Neural progenitor cell (in vitro differentiated cells): Measurements from ENCODE around the gene PPFIA4. TPM values are rescaled to one million over a fixed set of nuclear protein-coding genes. Genes with fewer than 3 reads are reported as not detected.

Source experiments
- DNase-seq: peaks from one replicate; pipeline ENCODE4 v3.0.0-alpha.2; 2016; ENCODE audit warnings: low spot score
- H2AFZ ChIP-seq: fragments of 200-600 bp; sonication (generic); replicated peaks from 2 replicates; pipeline ENCODE4 v1.6.1; 2016; ENCODE audit warnings: antibody characterized with exemption
- H3F3A ChIP-seq: fragments of 200-600 bp; sonication (generic); 2 replicates; pipeline ENCODE4 v1.6.1; 2016; ENCODE audit warnings: antibody characterized with exemption, low read depth
- H3K27ac ChIP-seq: fragments of 200-600 bp; sonication (generic); 2 replicates; pipeline ENCODE4 v1.5.1; 2016; ENCODE audit warnings: mild to moderate bottlenecking
- H3K27me3 ChIP-seq: fragments of 200-600 bp; sonication (generic); 2 replicates; pipeline ENCODE4 v1.6.1; 2016; ENCODE audit warnings: mild to moderate bottlenecking, moderate library complexity
- H3K36me3 ChIP-seq: fragments of 200-600 bp; sonication (generic); 2 replicates; pipeline ENCODE4 v1.5.1; 2016
- H3K4me1 ChIP-seq: fragments of 200-600 bp; sonication (generic); 2 replicates; pipeline ENCODE4 v1.6.1; 2016; ENCODE audit warnings: mixed run types
- H3K4me2 ChIP-seq: fragments of 200-600 bp; sonication (generic); 2 replicates; pipeline ENCODE4 v1.6.1; 2016
- H3K4me3 ChIP-seq: fragments of 200-600 bp; sonication (generic); 2 replicates; pipeline ENCODE4 v1.5.1; 2016
- H3K79me2 ChIP-seq: fragments of 200-600 bp; sonication (generic); 2 replicates; pipeline ENCODE4 v1.6.1; 2016; ENCODE audit warnings: low read depth
- H3K9ac ChIP-seq: fragments of 200-600 bp; sonication (generic); 2 replicates; pipeline ENCODE4 v1.6.1; 2016
- H3K9me3 ChIP-seq: fragments of 200-600 bp; sonication (generic); 2 replicates; pipeline ENCODE4 v1.5.1; 2016; ENCODE audit warnings: low read depth
- H4K20me1 ChIP-seq: fragments of 200-600 bp; sonication (generic); 2 replicates; pipeline ENCODE4 v1.6.1; 2016; ENCODE audit warnings: low read depth
- H3K27ac Mint-ChIP-seq: 3 replicates; pipeline ENCODE4 v1.8.0; 2021; ENCODE audit warnings: mixed read lengths
- H3K27me3 Mint-ChIP-seq: 2 replicates; pipeline ENCODE4 v1.8.0; 2022; ENCODE audit warnings: low read depth, mild to moderate bottlenecking, inconsistent platforms, moderate library complexity, mixed read lengths; ENCODE audit not compliant: insufficient read depth
- H3K36me3 Mint-ChIP-seq: 3 replicates; pipeline ENCODE4 v1.8.0; 2021; ENCODE audit warnings: mixed read lengths
- H3K4me1 Mint-ChIP-seq: 3 replicates; pipeline ENCODE4 v1.8.0; 2021; ENCODE audit warnings: mixed read lengths
- H3K4me3 Mint-ChIP-seq: 3 replicates; pipeline ENCODE4 v1.8.0; 2021; ENCODE audit warnings: mild to moderate bottlenecking, moderate library complexity, mixed read lengths
- H3K9me3 Mint-ChIP-seq: 3 replicates; pipeline ENCODE4 v1.8.0; 2020; ENCODE audit warnings: mixed read lengths
- CTCF ChIP-seq: fragments of 200-600 bp; sonication (generic); IDR thresholded peaks from 2 replicates; pipeline ENCODE4 v1.5.1; 2017; ENCODE audit warnings: antibody characterized with exemption, mild to moderate bottlenecking
- EZH2 ChIP-seq: fragments of 200-600 bp; sonication (generic); IDR thresholded peaks from 2 replicates; pipeline ENCODE4 v1.6.1; 2017; ENCODE audit warnings: antibody characterized with exemption, mild to moderate bottlenecking, moderate library complexity
- EZH2phosphoT487 ChIP-seq: fragments of 200-600 bp; sonication (generic); IDR thresholded peaks from 2 replicates; pipeline ENCODE4 v1.6.1; 2017; ENCODE audit warnings: antibody characterized with exemption
- total RNA-seq: library from RNA; depleted of rRNA; stranded (reverse); fragments of >200 nt; gene quantifications from 2 replicates; pipeline ENCODE4 v1.2.3, GENCODE V29; 2015; ENCODE audit warnings: low replicate concordance

The PPFIA4 gene
- total RNA-seq, 1 donor from 2014 or later, result 23.5 TPM

DNA sequence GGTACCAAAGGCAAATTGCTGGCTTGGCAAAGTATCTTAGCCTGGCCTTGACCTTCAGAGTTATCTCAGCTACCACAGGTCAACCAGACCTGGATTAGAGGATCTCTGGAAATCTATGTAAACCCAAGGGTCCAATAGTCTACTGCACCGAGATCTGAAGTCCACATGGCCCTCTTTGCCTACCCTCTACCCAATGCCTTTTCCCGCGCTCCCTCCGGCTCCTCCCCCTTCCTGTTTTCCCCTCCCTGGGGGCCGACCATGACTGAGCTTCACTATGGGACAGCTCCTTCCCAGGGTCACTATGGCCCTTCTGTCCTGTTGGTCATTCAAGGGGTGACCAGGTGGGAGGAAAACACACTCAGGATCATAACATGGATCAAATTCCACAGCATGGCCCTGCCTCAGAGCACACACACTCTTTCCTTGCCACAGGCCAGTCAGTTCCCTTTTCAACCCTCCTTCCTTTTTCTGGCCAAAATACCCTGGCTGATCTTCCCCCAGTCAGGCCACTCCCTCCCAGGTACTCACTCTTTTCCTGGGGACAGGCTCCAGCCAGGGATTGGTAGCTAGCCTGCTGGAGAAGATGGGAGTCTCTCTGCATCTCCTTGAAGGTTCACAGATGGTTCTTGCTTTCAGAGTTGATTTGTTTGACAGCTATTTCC, 38.2 kb upstream of the PPFIA4 start:
- peaks cover 11% of the 10 kb centered on the region for H3K27me3 Mint-ChIP-seq
- H4K20me1 ChIP-seq, result no peaks in the 10 kb centered on the region
- H3K79me2 ChIP-seq, result no peaks in the 10 kb centered on the region
- H3K9ac ChIP-seq, result no peak overlapping the region
- H3K27ac ChIP-seq, result no peak overlapping the region
- no peak overlapping the region for H3K27ac Mint-ChIP-seq
- no peak overlapping the region for H3K4me3 ChIP-seq
- H3K4me2 ChIP-seq, result no peak overlapping the region
- H3K36me3 ChIP-seq, result no peaks in the 10 kb centered on the region
- TF ChIP-seq CTCF, result no peak
- TF ChIP-seq EZH2, result no peak
- TF ChIP-seq EZH2phosphoT487, result no peak
- no peak for DNase-seq
- no peaks in the 10 kb centered on the region for H3K4me1 ChIP-seq
- no peaks in the 10 kb centered on the region for H3K9me3 ChIP-seq
- H3K9me3 Mint-ChIP-seq, result no peaks in the 10 kb centered on the region
- H3K4me3 Mint-ChIP-seq, result no peak overlapping the region
- H3K36me3 Mint-ChIP-seq, result no peaks in the 10 kb centered on the region
- peak overlapping the region; percentile 3 for H2AFZ ChIP-seq
- H3K4me1 Mint-ChIP-seq, result no peaks in the 10 kb centered on the region
- H3K27me3 ChIP-seq, result peaks cover 13% of the 10 kb centered on the region
- H3F3A ChIP-seq, result no peaks in the 10 kb centered on the region

DNA sequence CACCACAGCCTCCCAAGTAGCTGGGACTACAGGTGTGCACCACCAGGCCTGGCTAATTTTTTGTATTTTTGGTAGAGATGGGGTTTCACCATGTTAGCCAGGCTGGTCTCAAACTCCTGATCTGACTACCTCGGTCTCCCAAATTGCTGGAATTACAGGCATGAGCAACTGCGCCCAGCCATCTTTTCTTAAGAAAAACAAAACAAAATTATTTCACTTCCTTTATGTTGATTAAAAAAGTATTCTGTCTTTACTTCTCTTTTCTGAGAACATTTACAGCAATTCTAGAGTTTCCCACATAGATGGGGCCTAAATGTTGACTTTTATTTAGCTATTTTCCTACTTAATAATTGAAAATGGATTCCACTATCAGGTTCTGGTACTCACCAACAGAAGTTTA, 36.4 kb upstream of the PPFIA4 start:
- H3K36me3 Mint-ChIP-seq, result no peaks in the 10 kb centered on the region
- DNase-seq, result no peak
- Histone ChIP-seq H3K4me2 (no peak overlapping the region), H3F3A (no peaks in the 10 kb centered on the region), H3K9me3 (no peaks in the 10 kb centered on the region), H3K27ac (no peak overlapping the region), H3K4me3 (no peak overlapping the region), H3K27me3 (peaks cover 13% of the 10 kb centered on the region), H3K9ac (no peak overlapping the region), H3K4me1 (no peaks in the 10 kb centered on the region), H4K20me1 (no peaks in the 10 kb centered on the region), H3K79me2 (no peaks in the 10 kb centered on the region), H3K36me3 (no peaks in the 10 kb centered on the region), H2AFZ (no peak overlapping the region)
- H3K9me3 Mint-ChIP-seq, result no peaks in the 10 kb centered on the region
- no peaks in the 10 kb centered on the region for H3K4me1 Mint-ChIP-seq
- H3K27me3 Mint-ChIP-seq, result peaks cover 10% of the 10 kb centered on the region
- H3K4me3 Mint-ChIP-seq, result no peak overlapping the region
- no peak overlapping the region for H3K27ac Mint-ChIP-seq
- no peak for TF ChIP-seq EZH2phosphoT487
- no peak for TF ChIP-seq EZH2
- no peak for TF ChIP-seq CTCF

DNA sequence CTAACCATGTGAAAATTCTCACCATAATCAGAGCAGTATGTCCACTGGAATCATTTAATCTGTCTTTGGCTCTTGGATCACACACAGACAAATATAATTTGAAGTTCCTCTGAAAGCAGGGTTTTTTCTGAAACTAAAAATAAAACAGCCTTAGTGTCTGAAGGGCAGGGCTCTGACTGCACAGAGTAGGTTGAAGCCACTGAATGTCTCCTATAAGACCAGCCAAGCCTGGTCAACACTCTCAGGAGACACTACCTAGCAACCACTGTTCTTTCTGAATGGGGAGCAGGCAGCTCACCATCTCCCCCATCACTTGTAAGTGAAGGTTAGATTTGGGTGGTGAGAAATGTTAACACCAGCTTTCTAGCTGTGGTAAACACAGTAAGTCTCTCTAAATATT, 35.2 kb upstream of the PPFIA4 start:
- no peak for DNase-seq

More for the DNA sequence above, 35.2 kb upstream of the PPFIA4 start:
- Histone ChIP-seq H3K4me2 (no peak overlapping the region), H3K79me2 (no peaks in the 10 kb centered on the region), H3K27ac (no peak overlapping the region), H3K9me3 (no peaks in the 10 kb centered on the region), H4K20me1 (no peaks in the 10 kb centered on the region), H3K36me3 (no peaks in the 10 kb centered on the region), H2AFZ (no peak overlapping the region), H3K4me3 (no peak overlapping the region), H3K27me3 (peaks cover 13% of the 10 kb centered on the region), H3F3A (no peaks in the 10 kb centered on the region), H3K9ac (no peak overlapping the region), H3K4me1 (no peaks in the 10 kb centered on the region)
- H3K27ac Mint-ChIP-seq, result no peak overlapping the region
- no peak for TF ChIP-seq CTCF
- no peak for TF ChIP-seq EZH2phosphoT487
- no peak for TF ChIP-seq EZH2
- no peaks in the 10 kb centered on the region for H3K9me3 Mint-ChIP-seq
- H3K27me3 Mint-ChIP-seq, result peaks cover 10% of the 10 kb centered on the region
- H3K4me1 Mint-ChIP-seq, result no peaks in the 10 kb centered on the region
- H3K4me3 Mint-ChIP-seq, result no peak overlapping the region
- no peaks in the 10 kb centered on the region for H3K36me3 Mint-ChIP-seq
